ENCODE results near the gene FBXL19. TPM values are rescaled to one million over a fixed set of nuclear protein-coding genes. Genes with fewer than 3 reads are reported as not detected.

The FBXL19 gene
- total RNA-seq, 2 experiments from 2014 or later, result 16.1 to 34.8 TPM

DNA sequence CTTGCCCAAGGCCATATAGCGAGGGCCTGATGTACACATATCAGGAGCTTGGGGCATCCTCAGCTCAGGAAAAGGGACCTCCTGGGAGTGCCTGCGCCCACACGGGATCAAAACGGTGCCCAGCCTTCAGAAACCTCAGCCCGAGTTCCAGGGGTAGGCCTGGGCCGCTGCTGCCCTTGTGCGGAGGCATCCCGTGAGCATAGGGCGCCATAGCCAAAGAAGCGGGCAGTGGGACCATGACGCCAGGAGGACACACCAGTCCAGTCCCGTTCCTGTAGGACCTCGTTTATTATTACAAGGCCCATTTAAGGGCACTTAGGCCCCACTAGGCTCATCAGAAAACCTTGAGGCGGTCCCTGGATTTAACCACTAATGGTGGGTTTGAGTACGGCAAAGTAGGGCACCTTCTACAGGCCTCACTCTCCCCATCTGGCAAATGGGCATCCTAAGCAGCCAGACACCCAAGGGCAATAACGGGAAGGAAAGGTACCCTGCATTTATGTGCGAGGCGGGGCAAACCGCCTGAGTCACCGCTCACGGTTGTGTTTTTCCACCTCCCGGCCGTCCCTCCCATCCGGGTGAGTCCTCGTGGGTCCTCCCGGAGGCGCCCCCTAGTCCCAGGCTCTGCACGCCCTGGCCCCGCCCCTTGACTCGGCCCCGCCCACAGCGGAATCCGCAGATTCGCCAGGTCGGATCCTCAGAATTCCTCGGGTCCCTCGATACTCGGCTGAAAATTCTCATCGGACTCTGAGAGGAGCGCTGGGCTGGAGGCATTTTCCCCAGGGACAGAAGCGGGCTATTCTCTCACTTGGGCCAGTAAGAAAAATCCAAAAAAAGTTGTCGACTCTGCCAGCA is 33.5 kb downstream of the FBXL19 start:
- BruUV-seq (replicated peaks), result TSS peak; percentile 94
- peaks cover 33% of the 10 kb centered on the region for H3K36me3 ChIP-seq (ENCODE audit: insufficient read depth, low read length)
- CTCF ChIA-PET (ENCODE audit: unreplicated experiment), result no interaction called here
- H4K20me1 ChIP-seq (ENCODE audit: insufficient read depth, low read length), result peaks cover 11% of the 10 kb centered on the region
- peaks cover 35% of the 10 kb centered on the region for H3K4me1 ChIP-seq (ENCODE audit: insufficient read depth, low read length, poor library complexity, severe bottlenecking)
- H3K79me2 ChIP-seq (ENCODE audit: insufficient read depth, low read depth, low read length), result peaks cover 27% of the 10 kb centered on the region
- no peaks in the 10 kb centered on the region for H3K9me3 ChIP-seq (ENCODE audit: low read length)
- peak overlapping the region; percentile 90 for H3K27ac ChIP-seq (ENCODE audit: low read depth, low read length, poor library complexity, severe bottlenecking)
- POLR2A ChIA-PET, result interaction anchor here (0.5 kb wide), 1 partner anchor 101 kb away, joined by 3 read pairs; no protein-coding TSS in a partner anchor
- DNase-seq (ENCODE audit: low spot score), result peak; percentile 92
- no peak for TF ChIP-seq EZH2phosphoT487 (IDR thresholded peaks at IDR 0.05; ENCODE audit: borderline replicate concordance, low read depth, low read length)
- TF ChIP-seq, protein P1, sequence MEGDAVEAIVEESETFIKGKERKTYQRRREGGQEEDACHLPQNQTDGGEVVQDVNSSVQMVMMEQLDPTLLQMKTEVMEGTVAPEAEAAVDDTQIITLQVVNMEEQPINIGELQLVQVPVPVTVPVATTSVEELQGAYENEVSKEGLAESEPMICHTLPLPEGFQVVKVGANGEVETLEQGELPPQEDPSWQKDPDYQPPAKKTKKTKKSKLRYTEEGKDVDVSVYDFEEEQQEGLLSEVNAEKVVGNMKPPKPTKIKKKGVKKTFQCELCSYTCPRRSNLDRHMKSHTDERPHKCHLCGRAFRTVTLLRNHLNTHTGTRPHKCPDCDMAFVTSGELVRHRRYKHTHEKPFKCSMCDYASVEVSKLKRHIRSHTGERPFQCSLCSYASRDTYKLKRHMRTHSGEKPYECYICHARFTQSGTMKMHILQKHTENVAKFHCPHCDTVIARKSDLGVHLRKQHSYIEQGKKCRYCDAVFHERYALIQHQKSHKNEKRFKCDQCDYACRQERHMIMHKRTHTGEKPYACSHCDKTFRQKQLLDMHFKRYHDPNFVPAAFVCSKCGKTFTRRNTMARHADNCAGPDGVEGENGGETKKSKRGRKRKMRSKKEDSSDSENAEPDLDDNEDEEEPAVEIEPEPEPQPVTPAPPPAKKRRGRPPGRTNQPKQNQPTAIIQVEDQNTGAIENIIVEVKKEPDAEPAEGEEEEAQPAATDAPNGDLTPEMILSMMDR (conservative IDR thresholded peaks at IDR 0.05; ENCODE audit: low read length), result peak; percentile 66; the same call in 1 of the 2 replicates
- peak overlapping the region; percentile 75 for H3K4me3 ChIP-seq (ENCODE audit: low read depth, low read length, poor library complexity, severe bottlenecking)
- peak overlapping the region; percentile 89 for H2AFZ ChIP-seq (ENCODE audit: low read length)
- peak overlapping the region; percentile 82 for H3K4me2 ChIP-seq (ENCODE audit: low read length)
- intact Hi-C loops (cut with micrococcal nuclease; ENCODE audit: unreplicated experiment), result loop anchor here (2.0 to 5.0 kb wide), 2 partner anchors 34 to 115 kb away; partner anchors contain the start of genes FBXL19, ZNF646 and ZNF668
- no peaks in the 10 kb centered on the region for H3K9me2 ChIP-seq (ENCODE audit: insufficient read depth, low read length)

DNA sequence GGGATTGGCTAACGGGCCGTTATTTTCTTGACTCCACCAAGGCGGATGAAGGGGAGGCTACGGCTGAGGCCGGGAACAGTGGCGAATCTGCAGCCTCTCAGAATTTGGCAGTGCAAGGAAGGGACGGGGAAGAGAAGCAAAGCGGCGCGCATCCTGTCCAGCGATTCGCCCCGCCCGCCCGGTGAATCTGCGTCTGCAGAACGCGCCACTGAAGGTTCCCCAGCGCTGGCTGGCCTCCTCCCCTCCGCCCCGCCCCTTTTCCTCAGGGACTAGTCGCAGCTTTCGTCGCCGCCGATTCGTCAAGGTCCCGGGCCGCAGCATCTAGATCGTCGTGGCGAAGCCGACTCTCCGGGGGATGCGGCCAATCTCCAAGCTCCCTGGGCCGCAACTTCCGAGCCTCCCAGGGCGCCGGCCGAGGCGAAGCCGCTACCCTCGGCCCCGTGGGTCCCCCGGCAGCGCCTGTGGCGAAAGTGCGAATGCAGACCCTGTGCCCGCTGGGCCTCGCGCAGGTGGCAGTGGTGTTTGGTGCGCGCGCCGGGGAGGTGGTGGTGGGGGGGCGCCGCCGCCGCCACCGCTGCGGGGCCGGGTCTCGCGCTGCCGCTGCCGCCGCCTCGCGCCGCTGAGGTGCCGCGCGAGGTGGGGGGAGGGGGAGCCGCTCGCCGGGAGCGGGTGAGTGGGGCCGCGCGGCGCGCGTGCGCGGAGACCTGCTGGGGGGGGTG is 34.2 kb downstream of the FBXL19 start, which contains the start of gene SETD1A:
Gene SETD1A (plus strand): TSS at position 299 of the 719 bp plus-strand sequence. CDS start 978 bp downstream, outside the sequence.
- POLR2A ChIA-PET, result interaction anchor here (0.5 kb wide), 1 partner anchor 100 kb away, joined by 3 read pairs; no protein-coding TSS in a partner anchor
- CTCF ChIA-PET (ENCODE audit: unreplicated experiment), result no interaction called here

More for the DNA sequence above, 34.2 kb downstream of the FBXL19 start, which contains the start of gene SETD1A:
- peaks cover 35% of the 10 kb centered on the region for H3K4me1 ChIP-seq (ENCODE audit: insufficient read depth, low read length, poor library complexity, severe bottlenecking)
- H3K27ac ChIP-seq (ENCODE audit: low read depth, low read length, poor library complexity, severe bottlenecking), result peak within 1 kb of the TSS; percentile 90
- no TSS peak for BruUV-seq (replicated peaks)
- no peaks in the 10 kb centered on the region for H3K9me2 ChIP-seq (ENCODE audit: insufficient read depth, low read length)
- H3K9me3 ChIP-seq (ENCODE audit: low read length), result no peaks in the 10 kb centered on the region
- H3K36me3 ChIP-seq (ENCODE audit: insufficient read depth, low read length), result peaks cover 41% of the 10 kb centered on the region
- peak within 1 kb of the TSS; percentile 94 for H3K4me2 ChIP-seq (ENCODE audit: low read length)
- H2AFZ ChIP-seq (ENCODE audit: low read length), result peak within 1 kb of the TSS; percentile 89
- H3K79me2 ChIP-seq (ENCODE audit: insufficient read depth, low read depth, low read length), result peaks cover 27% of the 10 kb centered on the region
- peak within 1 kb of the TSS; percentile 75 for H3K4me3 ChIP-seq (ENCODE audit: low read depth, low read length, poor library complexity, severe bottlenecking)
- DNase-seq (ENCODE audit: low spot score), result peak; percentile 99
- H4K20me1 ChIP-seq (ENCODE audit: insufficient read depth, low read length), result peaks cover 11% of the 10 kb centered on the region
- intact Hi-C loops (cut with micrococcal nuclease; ENCODE audit: unreplicated experiment), result loop anchor here (2.0 to 5.0 kb wide), 2 partner anchors 35 to 115 kb away; partner anchors contain the start of genes FBXL19, ZNF646 and ZNF668
- TF ChIP-seq, protein P1 (conservative IDR thresholded peaks at IDR 0.05; ENCODE audit: low read length), result no peak
- TF ChIP-seq EZH2phosphoT487 (IDR thresholded peaks at IDR 0.05; ENCODE audit: borderline replicate concordance, low read depth, low read length), result no peak

All from OCI-LY7 (cell line).